GM19452 (cell line): Measurements from ENCODE around the gene CTIF.

Source experiments
- ATAC-seq: cut with Tn5 transposase; IDR thresholded peaks from one replicate; pipeline ENCODE4 v1.9.1; 2021; ENCODE audit not compliant: unreplicated experiment

CTIF gene

GRCh38 chr18:48675912-48676311 is 137.1 kb downstream of the CTIF start:
- ATAC-seq, result no peak

GRCh38 chr18:48676346-48676745 is 137.5 kb downstream of the CTIF start:
- no peak for ATAC-seq

- no peak for ATAC-seq
Measured at GRCh38 chr18:48676756-48677368, 138.0 kb downstream of the CTIF start.

- no peak for ATAC-seq
Measured at GRCh38 chr18:48678237-48679115, 139.6 kb downstream of the CTIF start.

- ATAC-seq, result no peak
Measured at GRCh38 chr18:48679236-48679635, 140.4 kb downstream of the CTIF start.

GRCh38 chr18:48680339-48681250 is 141.8 kb downstream of the CTIF start:
- ATAC-seq, result no peak

- ATAC-seq, result no peak
Measured at GRCh38 chr18:48682768-48683167, 143.9 kb downstream of the CTIF start.

GRCh38 chr18:48683197-48683596 is 144.4 kb downstream of the CTIF start:
- ATAC-seq, result no peak

- no peak for ATAC-seq
Measured at GRCh38 chr18:48683661-48684060, 144.8 kb downstream of the CTIF start.

- ATAC-seq, result no peak
Measured at GRCh38 chr18:48687346-48688042, 148.7 kb downstream of the CTIF start.

GRCh38 chr18:48688961-48689360 is 150.1 kb downstream of the CTIF start:
- no peak for ATAC-seq

GRCh38 chr18:48689548-48689947 is 150.7 kb downstream of the CTIF start:
- ATAC-seq, result no peak

GRCh38 chr18:48690494-48690893 is 151.7 kb downstream of the CTIF start:
- no peak for ATAC-seq

GRCh38 chr18:48693006-48693405 is 154.2 kb downstream of the CTIF start:
- no peak for ATAC-seq

GRCh38 chr18:48693625-48694262 is 154.9 kb downstream of the CTIF start:
- ATAC-seq, result no peak

- no peak for ATAC-seq
Measured at GRCh38 chr18:48694295-48694694, 155.5 kb downstream of the CTIF start.

- no peak for ATAC-seq
Measured at GRCh38 chr18:48695671-48696070, 156.8 kb downstream of the CTIF start.

- no peak for ATAC-seq
Measured at GRCh38 chr18:48696218-48696617, 157.4 kb downstream of the CTIF start.

- ATAC-seq, result no peak
Measured at GRCh38 chr18:48697441-48697840, 158.6 kb downstream of the CTIF start.

GRCh38 chr18:48698707-48699106 is 159.9 kb downstream of the CTIF start:
- ATAC-seq, result no peak
